Heart left ventricle (tissue), 16 donors: Measurements from ENCODE around the gene WFIKKN2. TPM values are rescaled to one million over a fixed set of nuclear protein-coding genes. Genes with fewer than 3 reads are reported as not detected.
"Not testable (repeated sequence)": the region's sequence is repeated elsewhere in the genome, so short reads cannot be mapped to it uniquely, and the experiment has no call there.

Experiments used
- ATAC-seq, 4 donors: fragments of 200-7000 bp; cut with Tn5 transposase; one replicate each; pipeline ENCODE4 v1.9.1; 2020 to 2022; ENCODE audit warnings: moderate library complexity in 4 of 4, mild to moderate bottlenecking in 3 of 4, moderate number of reproducible peaks in 1 of 4
- DNase-seq, 5 donors: peaks; one replicate each; pipeline ENCODE4 v3.0.0-alpha.2; 2020
- H3K27ac ChIP-seq, 12 donors: fragments of 200-600 bp; sonication (generic) in 4 of 12; one replicate each; pipeline versions ENCODE4 v1.5.0 to v1.8.0; 2016 to 2022; ENCODE audit warnings: mild to moderate bottlenecking in 2 of 12
- H3K27me3 ChIP-seq, 9 donors: fragments of 200-600 bp; sonication (generic) in 2 of 9; one replicate each; pipeline versions ENCODE4 v1.5.1 to v1.8.0; 2016 to 2022; ENCODE audit warnings: mild to moderate bottlenecking in 3 of 9
- H3K36me3 ChIP-seq, 9 donors: fragments of 200-600 bp; sonication (generic) in 2 of 9; one replicate each; pipeline versions ENCODE4 v1.5.0 to v1.8.0; 2018 to 2022; ENCODE audit warnings: mild to moderate bottlenecking in 2 of 9
- H3K4me1 ChIP-seq, 12 donors: fragments of 200-600 bp; sonication (generic) in 4 of 12; one replicate each; pipeline versions ENCODE4 v1.5.0 to v1.8.0; 2016 to 2022; ENCODE audit warnings: mild to moderate bottlenecking in 3 of 12
- H3K4me3 ChIP-seq, 12 donors: fragments of 200-600 bp; sonication (generic) in 4 of 12; one replicate each; pipeline versions ENCODE4 v1.5.0 to v1.8.0; 2017 to 2022; ENCODE audit warnings: mild to moderate bottlenecking in 9 of 12, moderate library complexity in 4 of 12
- H3K9me3 ChIP-seq, 12 donors: fragments of 200-600 bp; sonication (generic) in 4 of 12; one replicate each; pipeline versions ENCODE4 v1.5.0 to v1.8.0; 2016 to 2022; ENCODE audit warnings: mild to moderate bottlenecking in 1 of 12
- CTCF ChIP-seq, 12 donors: fragments of 200-600 bp; sonication (generic) in 4 of 12; IDR thresholded peaks; one replicate each; pipeline versions ENCODE4 v1.5.0 to v1.8.0; 2018 to 2022; ENCODE audit warnings: antibody characterized with exemption in 12 of 12, mild to moderate bottlenecking in 5 of 12
- POLR2A ChIP-seq, 2 donors: fragments of 450-650 bp; IDR thresholded peaks; one replicate each; pipeline ENCODE4 v1.6.1; 2017; ENCODE audit warnings: antibody characterized with exemption in 2 of 2, mild to moderate bottlenecking in 2 of 2, moderate library complexity in 2 of 2
- WGBS, 4 donors: extraction: QIAGEN DNeasy Blood & Tissue Kit in 2 of 4; methylation state at CpG; one replicate each; pipeline versions ENCODE4 v1.1.5 to v1.1.7; 2013 to 2018; 5-methylcytosine and 5-hydroxymethylcytosine counted together
- intact Hi-C, 10 donors: fragments of 100-400 bp; cut with DNase I; formaldehyde crosslinking; loops; one replicate each; pipeline versions ENCODE4 v1.11.1 to v1.14.2; 2022
- polyA plus RNA-seq, 2 donors: library from polyadenylated mRNA; stranded (reverse); fragments of 200-250 nt; gene quantifications; one replicate each; pipeline ENCODE4 v1.2.3, GENCODE V29; 2013
- total RNA-seq, 9 donors: library from RNA; depleted of rRNA in 2 of 9; stranded (reverse); fragments of >200 nt in 2 of 9; fragmentation: NEBNext Ultra II Directional in 3 of 9; extraction: Animal tissue kit (Norgen Biotek cat#: 25700) in 3 of 9; gene quantifications; one replicate each; pipeline versions ENCODE4 v1.1.0 to v1.2.4, GENCODE V29; 2016 to 2023
- donor health status: ischemic (EF 13 %, LVEDD 7.1; RV severe dilation, severe dysfunction).
- donor health status: healthy with polysubstance abuse.
- donor health status: DM: no; HTN: yes; CAD: no.
- donor health status: DM: no; HTN: no; CAD: no.
- donor health status: ischemic (EF 25% LVEDD 6.9; RV normal size, moderate dysfunction).
- donor health status: ischemic (EF 25% LVEDD 5.7; RV mildly dilated, moderate dysfunction).
- donor health status: healthy.
- donor health status: DM: yes; HTN: yes; CAD: no.
- donor health status: ischemic (EF 35%, LVEDD 5.7; RV mildly dilated, moderate dysfunction).
- donor health status: nonischemic (EF 11% LVEDD 7.7; RV severe dilation, severe dysfunction).
- donor health status: DM: yes; HTN: yes; CAD: no.
- donor health status: PGD.
- donor health status: ischemic (EF 29% LVEDD 5.4; RV normal size, mild dysfunction).
- donor health status: nonischemic (EF 23%, LVEDD 6.1; RV moderate dilation, normal function).

Gene WFIKKN2
- total and polyA plus RNA-seq, 11 donors: 0.08 to 0.75 (median 0.24) TPM; not detected in 2

GRCh38 chr17:50802609-50803571, 32.5 kb upstream of the WFIKKN2 start:
- no peak overlapping the region for H3K4me3 ChIP-seq
- H3K27ac ChIP-seq: no peak overlapping the region
- WGBS, 4 donors: 83 to 89% (median 86%) methylated on average over 12 of the region's 12 CpGs
- DNase-seq (no peak), ATAC-seq (no peak)
- no peaks in the 10 kb centered on the region for H3K27me3 ChIP-seq
- peaks cover 0 to 3% (median 0%) of the 10 kb centered on the region in 12 donors for H3K4me1 ChIP-seq
- intact Hi-C loops: no loop called here
- H3K36me3 ChIP-seq: no peaks in the 10 kb centered on the region
- no peaks in the 10 kb centered on the region for H3K9me3 ChIP-seq
- TF ChIP-seq POLR2A (IDR thresholded peaks at IDR 0.05) (no peak), CTCF (IDR thresholded peaks at IDR 0.05) (no peak)

- H3K4me1 ChIP-seq: peaks cover 0 to 3% (median 0%) of the 10 kb centered on the region in 12 donors
- H3K9me3 ChIP-seq: no peaks in the 10 kb centered on the region
- no peak overlapping the region for H3K27ac ChIP-seq
- no peaks in the 10 kb centered on the region for H3K36me3 ChIP-seq
- DNase-seq (no peak), ATAC-seq (no peak)
- WGBS, 4 donors: 82 to 88% (median 86%) methylated on average over 6 of the region's 6 CpGs
- intact Hi-C loops: no loop called here
- no peak overlapping the region for H3K4me3 ChIP-seq
- TF ChIP-seq CTCF (IDR thresholded peaks at IDR 0.05) (no peak), POLR2A (IDR thresholded peaks at IDR 0.05) (no peak)
- H3K27me3 ChIP-seq: no peaks in the 10 kb centered on the region
These were observed 31.7 kb upstream of the WFIKKN2 start for GRCh38 chr17:50803676-50804075.

DNA sequence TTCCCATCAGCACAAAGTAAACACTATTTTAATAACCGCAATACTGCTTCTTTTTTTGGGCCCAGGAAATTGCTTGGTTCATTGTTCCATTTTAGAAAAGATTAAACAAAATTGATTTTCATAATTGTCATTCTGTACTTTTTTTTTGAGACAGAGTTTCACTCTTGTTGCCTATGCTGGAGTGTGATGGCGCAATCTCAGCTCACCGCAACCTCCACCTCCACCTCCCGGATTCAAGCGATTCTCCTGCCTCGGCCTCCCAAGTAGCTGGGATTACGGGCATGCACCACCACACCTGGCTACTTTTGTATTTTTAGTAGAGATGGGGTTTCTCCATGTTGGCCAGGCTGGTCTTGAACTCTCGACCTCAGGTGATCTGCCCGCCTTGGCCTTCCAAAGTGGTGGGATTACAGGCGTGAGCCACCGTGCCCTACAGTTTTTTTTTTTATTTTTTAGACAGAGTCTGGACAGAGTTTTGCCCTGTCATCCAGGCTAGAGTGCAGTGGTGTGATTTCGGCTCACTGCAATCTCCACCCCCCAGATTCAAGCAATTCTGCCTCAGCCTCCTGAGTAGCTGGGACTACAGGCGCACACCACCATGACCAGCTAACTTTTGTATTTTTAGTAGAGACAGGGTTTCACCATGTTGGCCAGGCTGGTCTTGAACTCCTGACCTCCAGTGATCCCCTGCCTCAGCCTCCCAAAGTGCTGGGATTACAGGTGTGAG, 30.5 kb upstream of the WFIKKN2 start:
- intact Hi-C loops: not testable (repeated sequence)

GRCh38 chr17:50805486-50805885, 29.9 kb upstream of the WFIKKN2 start:
- Histone ChIP-seq H3K4me1 (peaks cover 0 to 3% (median 0%) of the 10 kb centered on the region in 12 donors), H3K36me3 (no peaks in the 10 kb centered on the region), H3K4me3 (no peak overlapping the region), H3K9me3 (no peaks in the 10 kb centered on the region), H3K27ac (no peak overlapping the region), H3K27me3 (no peaks in the 10 kb centered on the region)
- ATAC-seq: peak in 1 of 4 donors; percentile 30
- TF ChIP-seq CTCF (IDR thresholded peaks at IDR 0.05) (no peak), POLR2A (IDR thresholded peaks at IDR 0.05) (no peak)
- DNase-seq: no peak
- 65 to 83% (median 71%) methylated on average over 5 to 6 of the region's 6 CpGs for WGBS, 4 donors
- intact Hi-C loops: no loop called here

More for the DNA sequence above, 30.5 kb upstream of the WFIKKN2 start:
- not testable (repeated sequence) for DNase-seq, H3K36me3 ChIP-seq, H3K9me3 ChIP-seq, H3K4me3 ChIP-seq, H3K27ac ChIP-seq, ATAC-seq, H3K4me1 ChIP-seq, H3K27me3 ChIP-seq
- WGBS, 4 donors: 94 to 97% (median 96%) methylated on average over 13 of the region's 13 CpGs
